ENCODE measurements around the gene C1RL. TPM values are rescaled to one million over a fixed set of nuclear protein-coding genes. Genes with fewer than 3 reads are reported as not detected.

Gene C1RL
- total and polyA plus RNA-seq, 4 donors = 67.5 to 188 (median 124) TPM

DNA sequence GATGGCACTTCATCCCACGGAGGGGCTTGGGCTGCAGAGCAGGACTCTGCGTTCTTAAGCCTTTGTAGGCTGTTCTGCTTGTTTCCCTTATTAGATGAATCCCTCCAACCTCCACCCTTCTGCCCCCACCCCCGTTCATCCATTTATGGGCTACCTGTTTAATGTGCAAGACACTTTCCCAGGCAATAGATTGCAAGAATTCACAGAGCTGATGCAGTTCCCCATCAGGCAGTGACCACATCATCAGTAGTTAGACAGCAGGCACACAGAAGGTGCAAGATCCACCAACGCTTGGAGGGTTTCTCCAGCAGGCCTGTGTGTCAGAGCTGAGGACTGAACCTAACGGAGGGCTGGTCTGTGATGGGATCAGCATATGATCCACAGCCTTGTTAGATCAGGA is 15.5 kb downstream of the C1RL start:
- no peak overlapping the region for H3K9ac ChIP-seq (ENCODE audit: low read depth in 1 of 2, low read length in 2 of 2)
- peaks cover 2 to 21% (median 13%) of the 10 kb centered on the region in 4 donors for H3K36me3 ChIP-seq (ENCODE audit: control insufficient read depth in 4 of 4, insufficient read depth in 3 of 4, low read depth in 1 of 4, low read length in 3 of 4)
- DNase-seq (ENCODE audit: low spot score) = no peak
- WGBS = 62% methylated on average over 5 of the region's 5 CpGs
- H3K4me1 ChIP-seq (ENCODE audit: control insufficient read depth in 4 of 4, insufficient read depth in 4 of 4, low read length in 3 of 4) = peaks cover 8 to 41% (median 31%) of the 10 kb centered on the region in 4 donors
- H3K27ac ChIP-seq (ENCODE audit: low read depth in 1 of 2, low read length in 2 of 2) = peak overlapping the region; percentile 1 to 17
- H3K9me3 ChIP-seq (ENCODE audit: control insufficient read depth in 4 of 4, low read length in 3 of 4) = no peaks in the 10 kb centered on the region
- TF ChIP-seq TAF1 (conservative IDR thresholded peaks at IDR 0.05) = no peak
- TF ChIP-seq HNF4A (conservative IDR thresholded peaks at IDR 0.05) = no peak
- no peak overlapping the region for H3K4me3 ChIP-seq (ENCODE audit: low read depth in 1 of 3, low read length in 3 of 3)
- no peaks in the 10 kb centered on the region for H3K27me3 ChIP-seq (ENCODE audit: control insufficient read depth in 4 of 4, insufficient read depth in 4 of 4, low read length in 3 of 4)

GRCh38 chr12:7092986-7093460 is 16.0 kb downstream of the C1RL start:
- 61% methylated on average over 8 of the region's 8 CpGs for WGBS
- Histone ChIP-seq H3K9me3 (ENCODE audit: control insufficient read depth in 4 of 4, low read length in 3 of 4) (no peaks in the 10 kb centered on the region), H3K36me3 (ENCODE audit: control insufficient read depth in 4 of 4, insufficient read depth in 3 of 4, low read depth in 1 of 4, low read length in 3 of 4) (peaks cover 2 to 21% (median 13%) of the 10 kb centered on the region in 4 donors), H3K27ac (ENCODE audit: low read depth in 1 of 2, low read length in 2 of 2) (peak overlapping the region; percentile 64 to 89), H3K4me1 (ENCODE audit: control insufficient read depth in 4 of 4, insufficient read depth in 4 of 4, low read length in 3 of 4) (peaks cover 8 to 43% (median 31%) of the 10 kb centered on the region in 4 donors), H3K4me3 (ENCODE audit: low read depth in 1 of 3, low read length in 3 of 3) (no peak overlapping the region), H3K27me3 (ENCODE audit: control insufficient read depth in 4 of 4, insufficient read depth in 4 of 4, low read length in 3 of 4) (no peaks in the 10 kb centered on the region), H3K9ac (ENCODE audit: low read depth in 1 of 2, low read length in 2 of 2) (peak overlapping the region in 1 of 2 donors; percentile 65)
- DNase-seq (ENCODE audit: low spot score) = no peak
- TF ChIP-seq, protein P1, sequence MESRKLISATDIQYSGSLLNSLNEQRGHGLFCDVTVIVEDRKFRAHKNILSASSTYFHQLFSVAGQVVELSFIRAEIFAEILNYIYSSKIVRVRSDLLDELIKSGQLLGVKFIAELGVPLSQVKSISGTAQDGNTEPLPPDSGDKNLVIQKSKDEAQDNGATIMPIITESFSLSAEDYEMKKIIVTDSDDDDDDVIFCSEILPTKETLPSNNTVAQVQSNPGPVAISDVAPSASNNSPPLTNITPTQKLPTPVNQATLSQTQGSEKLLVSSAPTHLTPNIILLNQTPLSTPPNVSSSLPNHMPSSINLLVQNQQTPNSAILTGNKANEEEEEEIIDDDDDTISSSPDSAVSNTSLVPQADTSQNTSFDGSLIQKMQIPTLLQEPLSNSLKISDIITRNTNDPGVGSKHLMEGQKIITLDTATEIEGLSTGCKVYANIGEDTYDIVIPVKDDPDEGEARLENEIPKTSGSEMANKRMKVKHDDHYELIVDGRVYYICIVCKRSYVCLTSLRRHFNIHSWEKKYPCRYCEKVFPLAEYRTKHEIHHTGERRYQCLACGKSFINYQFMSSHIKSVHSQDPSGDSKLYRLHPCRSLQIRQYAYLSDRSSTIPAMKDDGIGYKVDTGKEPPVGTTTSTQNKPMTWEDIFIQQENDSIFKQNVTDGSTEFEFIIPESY (IDR thresholded peaks at IDR 0.05) = no peak

DNA sequence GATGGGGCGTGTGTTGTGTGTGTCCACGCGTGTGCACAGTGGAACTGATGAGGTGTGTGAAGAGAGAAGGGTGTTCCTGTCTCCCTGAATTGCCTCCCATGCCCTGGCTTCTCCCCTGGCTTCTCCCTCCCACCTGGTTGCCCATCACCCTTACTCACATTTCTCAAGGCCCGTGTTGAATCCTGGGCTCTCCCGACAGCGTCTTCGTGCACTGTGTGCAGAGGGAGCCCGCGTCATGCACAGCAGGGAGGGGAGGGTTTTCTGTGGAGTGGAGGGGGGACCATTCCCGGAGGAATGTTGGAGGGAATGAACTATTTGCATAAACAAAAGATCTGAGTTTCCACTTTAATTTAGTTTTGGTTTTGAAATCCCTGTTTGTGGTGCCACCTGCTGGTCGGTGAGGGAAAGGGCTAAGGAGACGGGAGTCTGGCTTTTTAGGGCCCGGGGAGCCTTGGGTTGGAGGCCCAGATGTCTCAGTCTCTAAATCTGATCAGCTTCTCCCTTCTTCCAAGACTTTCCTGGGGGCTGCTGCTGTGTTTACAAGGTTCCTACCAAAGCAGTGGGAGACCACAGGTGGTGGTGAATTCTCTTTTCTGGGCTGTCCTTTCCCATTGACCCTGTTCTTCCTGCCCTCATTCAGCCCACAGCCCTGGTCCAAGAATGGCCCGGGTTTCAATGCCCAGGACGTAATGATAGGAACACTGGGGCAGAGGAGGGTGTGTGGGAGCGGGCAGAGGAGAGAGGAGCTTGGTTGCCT is 16.6 kb downstream of the C1RL start, which contains the start of gene C1R:
C1R (minus strand) TSS at position 217 of the 757 bp plus-strand sequence; CDS start at position 160, 57 bp downstream.
- no peaks in the 10 kb centered on the region for H3K27me3 ChIP-seq (ENCODE audit: control insufficient read depth in 4 of 4, insufficient read depth in 4 of 4, low read length in 3 of 4)
- peak; percentile 81 for DNase-seq (ENCODE audit: low spot score)
- H3K4me3 ChIP-seq (ENCODE audit: low read depth in 1 of 3, low read length in 3 of 3) = peak within 1 kb of the TSS; percentile 63 to 87 (median 66)
- H3K9ac ChIP-seq (ENCODE audit: low read depth in 1 of 2, low read length in 2 of 2) = peak within 1 kb of the TSS; percentile 75 to 78
- H3K27ac ChIP-seq (ENCODE audit: low read depth in 1 of 2, low read length in 2 of 2) = peak within 1 kb of the TSS; percentile 64 to 89
- peaks cover 2 to 24% (median 17%) of the 10 kb centered on the region in 4 donors for H3K36me3 ChIP-seq (ENCODE audit: control insufficient read depth in 4 of 4, insufficient read depth in 3 of 4, low read depth in 1 of 4, low read length in 3 of 4)
- WGBS = 7% methylated on average over 16 of the region's 16 CpGs
- peaks cover 8 to 43% (median 32%) of the 10 kb centered on the region in 4 donors for H3K4me1 ChIP-seq (ENCODE audit: control insufficient read depth in 4 of 4, insufficient read depth in 4 of 4, low read length in 3 of 4)
- no peaks in the 10 kb centered on the region for H3K9me3 ChIP-seq (ENCODE audit: control insufficient read depth in 4 of 4, low read length in 3 of 4)
- TF ChIP-seq HNF4A (conservative IDR thresholded peaks at IDR 0.05) (peak in 1 of 2 donors; percentile 59), REST (IDR thresholded peaks at IDR 0.05) (peak; percentile 61), JUND (IDR thresholded peaks at IDR 0.05) (peak in 1 of 2 donors; percentile 31), EGR1 (IDR thresholded peaks at IDR 0.05; ENCODE audit: low read depth in 2 of 2) (no peak), TAF1 (conservative IDR thresholded peaks at IDR 0.05) (peak; percentile 43), HNF4G (IDR thresholded peaks at IDR 0.05) (no peak), FOXA1 (IDR thresholded peaks at IDR 0.05) (no peak), FOXA2 (IDR thresholded peaks at IDR 0.05) (no peak), YY1 (IDR thresholded peaks at IDR 0.05) (no peak), NR2F2 (IDR thresholded peaks at IDR 0.05) (no peak), GABPA (IDR thresholded peaks at IDR 0.05 in 1 of 2, conservative IDR thresholded peaks at IDR 0.05 in 1 of 2) (no peak), RXRA (IDR thresholded peaks at IDR 0.05) (peak; percentile 49 to 68), SP1 (IDR thresholded peaks at IDR 0.05) (no peak), RAD21 (IDR thresholded peaks at IDR 0.05) (peak; percentile 93)
- TF ChIP-seq, protein P1 (IDR thresholded peaks at IDR 0.05) = no peak
- TF ChIP-seq, protein P2, sequence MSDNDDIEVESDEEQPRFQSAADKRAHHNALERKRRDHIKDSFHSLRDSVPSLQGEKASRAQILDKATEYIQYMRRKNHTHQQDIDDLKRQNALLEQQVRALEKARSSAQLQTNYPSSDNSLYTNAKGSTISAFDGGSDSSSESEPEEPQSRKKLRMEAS (IDR thresholded peaks at IDR 0.05) = no peak
- TF ChIP-seq, protein P3, sequence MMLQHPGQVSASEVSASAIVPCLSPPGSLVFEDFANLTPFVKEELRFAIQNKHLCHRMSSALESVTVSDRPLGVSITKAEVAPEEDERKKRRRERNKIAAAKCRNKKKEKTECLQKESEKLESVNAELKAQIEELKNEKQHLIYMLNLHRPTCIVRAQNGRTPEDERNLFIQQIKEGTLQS (IDR thresholded peaks at IDR 0.05) = peak; percentile 10
